BJ (cell line): Measurements from ENCODE around the gene SMURF1. TPM values are rescaled to one million over a fixed set of nuclear protein-coding genes. Genes with fewer than 3 reads are reported as not detected.
A peak's percentile ranks its signal among the peaks of the same experiment; 100 is the strongest.

Experiments
- CTCF ChIA-PET: fragments of 350-600 bp; formaldehyde crosslinking; extraction: SDS; loops from one replicate; lab custom pipeline; 2021; ENCODE audit warnings: antibody characterized with exemption, inconsistent platforms; lab: Yijun Ruan, JAX
- POLR2A ChIA-PET: fragments of 300-600 bp; sonication (Branson Sonifier 250); formaldehyde crosslinking; extraction: SDS; loops from one replicate; lab custom pipeline; 2021; ENCODE audit warnings: antibody characterized with exemption; lab: Charles Lee
- DNase-seq: peaks from one replicate; pipeline ENCODE4 v3.0.0-alpha.2; 2011; ENCODE audit warnings: low read depth
- H3K27me3 ChIP-seq: 2 replicates; pipeline ENCODE4 v1.6.0; 2011; ENCODE audit warnings: low read length; ENCODE audit not compliant: control insufficient read depth, insufficient read depth
- H3K36me3 ChIP-seq: 2 replicates; pipeline ENCODE4 v1.5.1; 2011; ENCODE audit warnings: low read length; ENCODE audit not compliant: control insufficient read depth, insufficient read depth
- H3K4me3 ChIP-seq: 2 replicates; pipeline ENCODE4 v1.5.1; 2011; ENCODE audit warnings: low read depth, mild to moderate bottlenecking, control low read depth, low read length
- polyA plus RNA-seq: library from polyadenylated mRNA; depleted of rRNA; stranded (reverse); fragments of >200 nt; gene quantifications from 2 replicates; pipeline ENCODE4 v1.2.3, GENCODE V29; 2011
- TF ChIP-seq, protein P1 (sequence below): IDR thresholded peaks from 2 replicates; pipeline ENCODE4 v1.5.1; 2011; ENCODE audit warnings: low read depth, mild to moderate bottlenecking, control low read depth, inconsistent platforms, low read length, moderate library complexity; ENCODE audit not compliant: insufficient read depth

Gene SMURF1
- polyA plus RNA-seq, 1 experiment = 15.4 TPM

DNA sequence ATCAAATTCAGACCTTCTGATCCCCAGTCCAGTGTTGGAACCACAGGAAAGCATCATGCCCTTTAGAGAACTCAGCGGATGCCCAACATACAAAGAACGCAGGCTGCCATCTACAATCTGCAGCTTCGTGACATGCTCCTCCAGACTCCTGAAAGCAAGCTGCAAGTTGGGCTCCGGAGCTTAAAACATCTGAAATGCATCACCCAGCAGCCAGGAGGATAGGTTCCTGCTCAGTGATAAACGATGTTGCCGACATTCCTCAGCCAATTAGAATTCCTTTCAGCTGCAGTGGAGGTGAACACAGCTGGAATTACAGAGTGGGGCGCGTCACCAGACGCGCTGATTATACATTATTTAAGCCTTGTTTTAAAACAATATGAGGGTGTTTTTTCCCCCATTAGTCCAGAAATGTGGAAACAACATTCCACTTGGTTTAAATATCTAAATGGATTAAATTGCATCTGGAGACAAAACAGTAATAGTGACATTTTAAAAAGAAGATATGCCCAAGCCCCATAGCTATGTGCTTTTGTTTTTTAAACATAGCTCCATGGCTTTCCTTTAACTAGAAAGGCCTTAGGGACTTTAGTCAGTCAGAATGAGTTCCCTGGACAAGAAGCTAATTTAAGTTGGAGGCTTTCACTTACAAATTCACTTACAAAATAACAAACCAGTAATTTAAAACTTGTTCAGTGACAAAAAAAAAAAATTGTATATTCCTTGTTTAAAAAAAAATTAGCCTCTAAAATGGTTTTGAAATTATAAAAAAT lies 6.3 kb downstream of the SMURF1 start:
- no peaks in the 10 kb centered on the region for H3K27me3 ChIP-seq
- no peaks in the 10 kb centered on the region for H3K36me3 ChIP-seq
- no peak for DNase-seq
- POLR2A ChIA-PET = interaction anchor here (0.6 kb wide), 1 partner anchor 68 kb away, joined by 3 read pairs; no protein-coding TSS in a partner anchor
- TF ChIP-seq, protein P1, sequence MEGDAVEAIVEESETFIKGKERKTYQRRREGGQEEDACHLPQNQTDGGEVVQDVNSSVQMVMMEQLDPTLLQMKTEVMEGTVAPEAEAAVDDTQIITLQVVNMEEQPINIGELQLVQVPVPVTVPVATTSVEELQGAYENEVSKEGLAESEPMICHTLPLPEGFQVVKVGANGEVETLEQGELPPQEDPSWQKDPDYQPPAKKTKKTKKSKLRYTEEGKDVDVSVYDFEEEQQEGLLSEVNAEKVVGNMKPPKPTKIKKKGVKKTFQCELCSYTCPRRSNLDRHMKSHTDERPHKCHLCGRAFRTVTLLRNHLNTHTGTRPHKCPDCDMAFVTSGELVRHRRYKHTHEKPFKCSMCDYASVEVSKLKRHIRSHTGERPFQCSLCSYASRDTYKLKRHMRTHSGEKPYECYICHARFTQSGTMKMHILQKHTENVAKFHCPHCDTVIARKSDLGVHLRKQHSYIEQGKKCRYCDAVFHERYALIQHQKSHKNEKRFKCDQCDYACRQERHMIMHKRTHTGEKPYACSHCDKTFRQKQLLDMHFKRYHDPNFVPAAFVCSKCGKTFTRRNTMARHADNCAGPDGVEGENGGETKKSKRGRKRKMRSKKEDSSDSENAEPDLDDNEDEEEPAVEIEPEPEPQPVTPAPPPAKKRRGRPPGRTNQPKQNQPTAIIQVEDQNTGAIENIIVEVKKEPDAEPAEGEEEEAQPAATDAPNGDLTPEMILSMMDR = peak; percentile 25
- peak overlapping the region; percentile 13; the same call in 1 of the 2 replicates for H3K4me3 ChIP-seq
- CTCF ChIA-PET = interaction anchor here (0.8 to 1.3 kb wide), 3 partner anchors 10 to 101 kb away, joined by 3 to 4 read pairs (median 3); no protein-coding TSS in a partner anchor

DNA sequence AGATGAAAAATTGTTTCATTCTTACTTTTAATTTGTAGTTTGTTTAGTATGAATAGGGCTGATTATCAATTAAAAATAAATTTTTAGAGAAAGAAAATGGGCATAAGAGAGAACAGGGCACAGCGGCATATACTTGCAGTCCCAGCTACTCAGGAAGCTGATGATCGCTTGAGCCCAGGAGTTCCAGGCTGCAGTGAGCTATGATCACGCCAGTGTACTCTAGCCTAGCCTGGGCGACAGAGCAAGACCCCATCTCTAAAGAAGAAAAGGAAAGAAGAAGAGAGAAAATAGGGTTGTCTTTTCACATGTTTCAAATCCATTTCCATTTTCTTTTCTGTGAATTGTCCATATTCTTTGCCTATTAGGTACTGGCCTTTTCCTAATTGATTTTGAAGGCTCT lies 8.0 kb downstream of the SMURF1 start:
- ChIA-PET CTCF (interaction anchor here (0.7 kb wide), 1 partner anchor 177 kb away, joined by 3 read pairs; no protein-coding TSS in a partner anchor), POLR2A (no interaction called here)
- DNase-seq = no peak
- TF ChIP-seq, protein P1 = no peak
- H3K36me3 ChIP-seq = no peaks in the 10 kb centered on the region
- H3K27me3 ChIP-seq = no peaks in the 10 kb centered on the region
- no peak overlapping the region for H3K4me3 ChIP-seq

DNA sequence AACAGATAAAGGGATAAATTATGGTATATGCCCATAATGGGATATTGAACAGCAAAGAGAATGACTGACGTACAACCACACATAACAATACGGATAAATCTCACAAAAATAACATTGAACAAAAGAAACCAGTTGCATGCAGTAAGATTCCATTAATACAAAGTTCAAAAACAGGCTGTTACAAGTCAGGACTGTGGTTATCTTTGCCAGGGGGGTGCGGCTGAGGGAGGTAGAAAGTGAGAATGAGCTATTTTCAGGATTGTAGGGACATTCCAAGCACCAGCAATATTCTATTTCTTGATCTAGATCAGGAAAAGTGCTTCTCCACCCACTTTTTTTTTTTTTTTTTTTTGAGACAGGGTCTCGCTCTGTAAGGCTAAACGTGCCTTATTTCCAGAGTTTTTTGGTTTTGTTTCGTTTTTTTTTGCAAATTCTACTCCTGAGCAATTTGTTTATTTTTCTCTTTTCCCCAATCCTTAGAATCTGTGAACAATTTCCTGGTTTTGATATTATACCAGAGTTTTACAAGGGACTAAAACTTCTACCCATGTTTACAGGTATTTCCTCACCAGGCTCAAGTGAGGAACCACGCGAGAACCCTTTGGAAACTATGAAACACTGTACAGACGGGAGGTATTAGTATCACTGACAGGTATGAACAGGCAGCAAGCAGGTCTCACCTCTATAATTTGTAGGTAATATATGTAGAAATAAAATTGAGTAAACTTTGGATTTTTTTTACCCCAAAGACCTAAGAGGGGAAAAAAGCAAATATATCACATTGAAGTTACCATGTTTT lies 9.9 kb downstream of the SMURF1 start:
- POLR2A ChIA-PET = no interaction called here
- no peak for DNase-seq
- no peaks in the 10 kb centered on the region for H3K27me3 ChIP-seq
- TF ChIP-seq, protein P1 = no peak
- no peaks in the 10 kb centered on the region for H3K36me3 ChIP-seq
- H3K4me3 ChIP-seq = no peak overlapping the region
- CTCF ChIA-PET = interaction anchor here (0.5 kb wide), 1 partner anchor 27 kb away, joined by 3 read pairs; no protein-coding TSS in a partner anchor

DNA sequence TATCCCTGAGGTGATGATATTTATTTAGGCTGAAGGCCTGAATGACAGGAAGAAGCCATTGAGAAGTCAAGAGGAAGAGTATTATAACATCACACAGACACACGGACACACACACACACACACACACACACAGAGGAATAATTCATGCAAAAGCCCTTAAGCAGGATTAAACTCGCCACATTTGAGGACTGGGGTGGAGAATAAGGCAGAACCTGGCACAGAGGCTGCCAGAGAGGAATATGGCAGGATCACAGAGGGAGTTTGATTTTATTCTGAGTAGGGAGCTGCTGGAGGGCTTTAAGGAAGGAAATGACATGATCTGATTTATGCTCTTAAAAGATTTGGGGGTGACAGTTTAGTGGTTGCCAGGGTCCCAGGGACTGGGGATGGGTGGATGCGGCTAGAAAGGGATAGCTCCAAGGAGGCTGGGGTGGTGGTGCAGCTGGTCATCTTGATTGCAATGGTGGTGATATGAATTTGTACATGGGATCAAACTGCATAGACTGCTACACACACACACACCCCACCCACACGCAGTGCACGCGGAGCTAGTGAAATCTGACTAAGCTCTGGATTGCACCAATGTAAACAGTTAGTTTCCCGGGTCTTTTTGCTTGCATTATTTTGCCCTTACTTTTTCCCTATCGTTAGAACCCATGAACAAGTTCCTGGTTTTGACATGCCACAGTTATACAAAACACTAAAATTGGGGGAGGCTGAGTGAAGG lies 11.2 kb downstream of the SMURF1 start:
- CTCF ChIA-PET = interaction anchor here (0.6 kb wide), 1 partner anchor 91 kb away, joined by 3 read pairs; no protein-coding TSS in a partner anchor
- POLR2A ChIA-PET = no interaction called here
- Histone ChIP-seq H3K4me3 (no peak overlapping the region), H3K27me3 (no peaks in the 10 kb centered on the region), H3K36me3 (no peaks in the 10 kb centered on the region)
- no peak for DNase-seq
- TF ChIP-seq, protein P1 = no peak
